ENCODE data around the gene LMX1B.

The LMX1B gene

DNA sequence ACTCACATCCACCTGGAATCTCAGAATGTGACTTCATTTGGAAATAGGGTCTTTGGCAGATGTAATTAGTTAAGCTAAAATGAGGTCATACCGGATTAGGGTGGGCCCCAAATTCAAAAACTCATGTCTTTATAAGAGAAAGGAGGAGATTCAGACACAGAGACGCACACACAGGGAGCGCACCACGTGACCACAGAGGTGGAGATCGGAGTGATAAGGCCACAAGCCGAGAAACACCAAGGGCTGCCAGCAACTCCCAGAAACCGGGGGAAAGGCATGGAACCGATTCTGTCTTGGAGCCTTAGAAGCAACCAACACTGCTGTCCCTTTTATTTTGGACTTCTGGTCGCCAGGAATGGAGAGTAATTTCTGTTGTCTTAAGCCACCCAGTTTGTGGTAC lies 31.8 kb upstream of the LMX1B start:
- TF ChIP-seq EZH2phosphoT487 (IDR thresholded peaks at IDR 0.05; ENCODE audit: borderline replicate concordance, low read length) (no peak), CTCF (IDR thresholded peaks at IDR 0.05; ENCODE audit: low read depth, low read length, poor library complexity, severe bottlenecking) (no peak)
- Histone ChIP-seq H4K20me1 (ENCODE audit: control insufficient read depth, insufficient read depth, low read depth, low read length) (no peaks in the 10 kb centered on the region), H3K9me2 (replicated peaks; ENCODE audit: control insufficient read depth, low read length) (no peaks in the 10 kb centered on the region)

DNA sequence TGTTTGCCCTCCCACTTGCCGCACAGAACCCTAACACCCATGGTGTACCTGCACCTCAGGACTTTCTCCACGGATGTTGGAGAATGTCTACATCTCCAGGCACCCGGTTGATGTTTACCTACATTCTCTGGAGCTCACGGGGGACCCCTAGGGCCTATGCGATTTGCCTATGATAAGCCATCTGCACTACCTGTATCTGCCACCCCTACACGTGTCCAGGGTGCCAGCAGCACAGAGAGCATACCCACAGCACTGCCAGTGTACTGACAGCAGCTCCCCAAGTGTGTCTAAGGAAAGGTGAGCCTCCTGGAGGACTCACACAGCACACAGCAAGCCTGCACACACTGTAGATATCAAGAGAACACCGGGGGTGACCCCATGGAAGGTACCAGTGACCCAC lies 31.3 kb upstream of the LMX1B start:
- Histone ChIP-seq H3K27me3 (ENCODE audit: control insufficient read depth, low read length) (peaks cover 10% of the 10 kb centered on the region; the same call in 1 of the 2 replicates), H3K9me2 (replicated peaks; ENCODE audit: control insufficient read depth, low read length) (no peaks in the 10 kb centered on the region)

More for the DNA sequence above, 31.8 kb upstream of the LMX1B start:
- Histone ChIP-seq H3K4me2 (ENCODE audit: low read length) (no peak overlapping the region), H3K4me1 (ENCODE audit: control insufficient read depth, low read length) (no peaks in the 10 kb centered on the region), H3K79me2 (ENCODE audit: control insufficient read depth, low read length) (no peaks in the 10 kb centered on the region), H3K27me3 (ENCODE audit: control insufficient read depth, low read length) (peaks cover 13% of the 10 kb centered on the region; the same call in 1 of the 2 replicates), H3K9me3 (ENCODE audit: control insufficient read depth, insufficient read depth, low read length) (no peaks in the 10 kb centered on the region), H3F3A (ENCODE audit: control insufficient read depth, insufficient read depth) (no peaks in the 10 kb centered on the region), H3K36me3 (ENCODE audit: control insufficient read depth, low read length) (no peaks in the 10 kb centered on the region), H3K27ac (ENCODE audit: low read depth, low read length) (no peak overlapping the region), H3K4me3 (ENCODE audit: low read length) (no peak overlapping the region)

DNA sequence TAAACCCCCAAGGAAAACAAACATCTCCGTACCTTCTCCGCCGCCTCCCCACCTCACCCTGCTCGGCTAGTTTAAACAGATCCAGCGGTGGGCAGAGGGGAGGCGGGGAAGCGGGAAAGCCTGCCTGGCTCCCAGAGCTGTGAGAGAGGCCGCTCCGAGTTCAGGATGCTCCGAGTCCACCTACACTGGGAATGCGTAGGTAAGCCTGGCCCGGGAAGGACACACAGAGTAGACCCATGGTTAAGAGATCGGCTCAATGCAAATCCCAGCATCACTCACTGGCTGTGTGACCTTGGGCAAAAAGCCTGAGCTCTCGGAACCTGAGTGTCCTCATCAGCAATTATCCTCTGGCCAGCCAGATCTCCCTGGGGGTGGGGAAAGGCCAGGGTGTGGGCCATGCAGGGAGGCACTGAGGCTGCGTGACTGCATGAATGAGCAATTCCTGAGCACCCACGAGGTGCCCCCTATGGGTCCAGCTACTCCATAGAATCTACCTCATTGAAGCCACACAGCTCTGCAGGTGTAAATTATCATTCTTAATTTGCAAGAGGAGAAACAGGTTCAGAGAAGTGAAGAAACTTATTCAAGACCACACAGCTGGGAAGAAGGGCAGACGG lies 30.5 kb upstream of the LMX1B start:
- Histone ChIP-seq H3K36me3 (ENCODE audit: control insufficient read depth, low read length) (no peaks in the 10 kb centered on the region), H3K79me2 (ENCODE audit: control insufficient read depth, low read length) (no peaks in the 10 kb centered on the region), H3K9me3 (ENCODE audit: control insufficient read depth, insufficient read depth, low read length) (no peaks in the 10 kb centered on the region), H3K27ac (ENCODE audit: low read depth, low read length) (no peak overlapping the region), H3F3A (ENCODE audit: control insufficient read depth, insufficient read depth) (no peaks in the 10 kb centered on the region), H3K4me2 (ENCODE audit: low read length) (no peak overlapping the region), H4K20me1 (ENCODE audit: control insufficient read depth, insufficient read depth, low read depth, low read length) (no peaks in the 10 kb centered on the region), H3K27me3 (ENCODE audit: control insufficient read depth, low read length) (peaks cover 9% of the 10 kb centered on the region; the same call in 1 of the 2 replicates), H3K4me1 (ENCODE audit: control insufficient read depth, low read length) (no peaks in the 10 kb centered on the region), H3K4me3 (ENCODE audit: low read length) (no peak overlapping the region), H3K9me2 (replicated peaks; ENCODE audit: control insufficient read depth, low read length) (no peaks in the 10 kb centered on the region)
- TF ChIP-seq EZH2phosphoT487 (IDR thresholded peaks at IDR 0.05; ENCODE audit: borderline replicate concordance, low read length) = no peak
- no peak for TF ChIP-seq CTCF (IDR thresholded peaks at IDR 0.05; ENCODE audit: low read depth, low read length, poor library complexity, severe bottlenecking)

More for the DNA sequence above, 31.3 kb upstream of the LMX1B start:
- no peaks in the 10 kb centered on the region for H3K9me3 ChIP-seq (ENCODE audit: control insufficient read depth, insufficient read depth, low read length)
- no peak overlapping the region for H3K4me3 ChIP-seq (ENCODE audit: low read length)
- no peaks in the 10 kb centered on the region for H3K4me1 ChIP-seq (ENCODE audit: control insufficient read depth, low read length)
- no peak for TF ChIP-seq EZH2phosphoT487 (IDR thresholded peaks at IDR 0.05; ENCODE audit: borderline replicate concordance, low read length)
- no peak for TF ChIP-seq CTCF (IDR thresholded peaks at IDR 0.05; ENCODE audit: low read depth, low read length, poor library complexity, severe bottlenecking)
- H3F3A ChIP-seq (ENCODE audit: control insufficient read depth, insufficient read depth) = no peaks in the 10 kb centered on the region
- no peaks in the 10 kb centered on the region for H3K36me3 ChIP-seq (ENCODE audit: control insufficient read depth, low read length)
- no peak overlapping the region for H3K4me2 ChIP-seq (ENCODE audit: low read length)
- H3K27ac ChIP-seq (ENCODE audit: low read depth, low read length) = no peak overlapping the region
- H4K20me1 ChIP-seq (ENCODE audit: control insufficient read depth, insufficient read depth, low read depth, low read length) = no peaks in the 10 kb centered on the region
- H3K79me2 ChIP-seq (ENCODE audit: control insufficient read depth, low read length) = no peaks in the 10 kb centered on the region
